Liver (tissue), 9 donors: ENCODE results near the gene SLC16A7. TPM values are rescaled to one million over a fixed set of nuclear protein-coding genes. Genes with fewer than 3 reads are reported as not detected.

Experiments
- DNase-seq: peaks from one replicate; pipeline ENCODE4 v3.0.0-alpha.2; 2017; ENCODE audit warnings: low spot score
- H3K27ac ChIP-seq, 2 donors: one replicate each; pipeline ENCODE4 v1.7.0; 2013; ENCODE audit warnings: inconsistent platforms in 2 of 2, low read length in 2 of 2, control low read depth in 1 of 2, low read depth in 1 of 2, mild to moderate bottlenecking in 1 of 2
- H3K27me3 ChIP-seq, 4 donors: one replicate each; pipeline versions ENCODE4 v1.6.1 to v1.7.0; 2013; ENCODE audit warnings: low read length in 3 of 4, inconsistent platforms in 1 of 4, mild to moderate bottlenecking in 1 of 4, moderate library complexity in 1 of 4; ENCODE audit not compliant: control insufficient read depth in 4 of 4, insufficient read depth in 4 of 4
- H3K36me3 ChIP-seq, 4 donors: one replicate each; pipeline versions ENCODE4 v1.6.1 to v1.7.0; 2013; ENCODE audit warnings: low read length in 3 of 4, mild to moderate bottlenecking in 3 of 4, low read depth in 1 of 4, moderate library complexity in 1 of 4; ENCODE audit not compliant: control insufficient read depth in 4 of 4, insufficient read depth in 3 of 4
- H3K4me1 ChIP-seq, 4 donors: one replicate each; pipeline versions ENCODE4 v1.6.1 to v1.7.0; 2013; ENCODE audit warnings: low read length in 3 of 4, mild to moderate bottlenecking in 3 of 4, moderate library complexity in 1 of 4; ENCODE audit not compliant: control insufficient read depth in 4 of 4, insufficient read depth in 4 of 4
- H3K4me3 ChIP-seq, 3 donors: one replicate each; pipeline versions ENCODE4 v1.6.1 to v1.7.0; 2013; ENCODE audit warnings: low read length in 3 of 3, control low read depth in 1 of 3, low read depth in 1 of 3, mild to moderate bottlenecking in 1 of 3
- H3K9ac ChIP-seq, 2 donors: one replicate each; pipeline ENCODE4 v1.7.0; 2013; ENCODE audit warnings: low read length in 2 of 2, mild to moderate bottlenecking in 2 of 2, moderate library complexity in 2 of 2, control low read depth in 1 of 2, low read depth in 1 of 2
- H3K9me3 ChIP-seq, 4 donors: one replicate each; pipeline versions ENCODE4 v1.6.1 to v1.7.0; 2013; ENCODE audit warnings: low read length in 3 of 4; ENCODE audit not compliant: control insufficient read depth in 4 of 4
- ATF3 ChIP-seq: IDR thresholded peaks from 2 replicates; pipeline ENCODE4 v1.6.1; 2016; ENCODE audit warnings: antibody characterized with exemption
- GABPA ChIP-seq, 2 donors: IDR thresholded peaks in 1 of 2; conservative IDR thresholded peaks in 1 of 2; 2 replicates each; pipeline ENCODE4 v1.6.1; 2016; ENCODE audit warnings: antibody characterized with exemption in 2 of 2, mild to moderate bottlenecking in 1 of 2, moderate library complexity in 1 of 2
- HNF4A ChIP-seq, 2 donors: conservative IDR thresholded peaks; 2 replicates each; pipeline ENCODE4 v1.6.1; 2016; ENCODE audit warnings: antibody characterized with exemption in 2 of 2, mild to moderate bottlenecking in 2 of 2
- HNF4G ChIP-seq: IDR thresholded peaks from 2 replicates; pipeline ENCODE4 v1.6.1; 2016; ENCODE audit warnings: antibody characterized with exemption
- JUND ChIP-seq, 2 donors: IDR thresholded peaks; 2 replicates each; pipeline ENCODE4 v1.6.1; 2016; ENCODE audit warnings: antibody characterized with exemption in 2 of 2
- MAX ChIP-seq: IDR thresholded peaks from 2 replicates; pipeline ENCODE4 v1.6.1; 2016; ENCODE audit warnings: antibody characterized with exemption
- NR2F2 ChIP-seq: IDR thresholded peaks from 2 replicates; pipeline ENCODE4 v1.6.1; 2016; ENCODE audit warnings: antibody characterized with exemption
- RAD21 ChIP-seq, 2 donors: IDR thresholded peaks; 2 replicates each; pipeline ENCODE4 v1.6.1; 2016; ENCODE audit warnings: antibody characterized with exemption in 2 of 2, mild to moderate bottlenecking in 2 of 2
- REST ChIP-seq: IDR thresholded peaks from 2 replicates; pipeline ENCODE4 v1.6.1; 2016; ENCODE audit warnings: antibody characterized with exemption, mild to moderate bottlenecking
- SP1 ChIP-seq: IDR thresholded peaks from 2 replicates; pipeline ENCODE4 v1.6.1; 2018; ENCODE audit warnings: antibody characterized with exemption, mild to moderate bottlenecking
- TAF1 ChIP-seq: conservative IDR thresholded peaks from 2 replicates; pipeline ENCODE4 v1.6.1; 2016; ENCODE audit warnings: antibody characterized with exemption, mild to moderate bottlenecking
- YY1 ChIP-seq: IDR thresholded peaks from 2 replicates; pipeline ENCODE4 v1.6.1; 2016; ENCODE audit warnings: antibody characterized with exemption, mild to moderate bottlenecking
- WGBS: extraction: QIAGEN DNeasy Blood & Tissue Kit; methylation state at CpG from one replicate; pipeline ENCODE4 v1.1.7; 2013; 5-methylcytosine and 5-hydroxymethylcytosine counted together
- polyA plus RNA-seq, 2 donors: library from polyadenylated mRNA; stranded (reverse) in 1 of 2; unstranded in 1 of 2; fragments of 200-250 nt in 1 of 2; fragments of >200 nt in 1 of 2; fragmentation: Nextera tagmentation in 1 of 2; extraction: Ambion mirVana in 1 of 2; gene quantifications; one replicate each; pipeline versions ENCODE4 v1.2.1 to v1.2.3, GENCODE V29; 2013 to 2015
- total RNA-seq, 2 donors: library from RNA; depleted of rRNA; stranded (reverse); fragments of >200 nt; gene quantifications; one replicate each; pipeline ENCODE4 v1.2.3, GENCODE V29; 2014
- donor health status: healthy.
- donor health status: healthy.
- donor health status: healthy.
- donor health status: healthy.
- donor health status: healthy.

SLC16A7 gene
- total and polyA plus RNA-seq, 4 donors, result 3.0 to 24.0 (median 12.1) TPM

- Histone ChIP-seq H3K4me1 (no peaks in the 10 kb centered on the region), H3K27ac (no peak overlapping the region), H3K9me3 (no peaks in the 10 kb centered on the region), H3K4me3 (no peak overlapping the region), H3K9ac (no peak overlapping the region), H3K36me3 (no peaks in the 10 kb centered on the region), H3K27me3 (no peaks in the 10 kb centered on the region)
- 76% methylated on average over 2 of the region's 2 CpGs for WGBS
- no peak for DNase-seq
- no peak for TF ChIP-seq REST
- no peak for TF ChIP-seq SP1
- no peak for TF ChIP-seq HNF4G
- TF ChIP-seq ATF3, result no peak
- no peak for TF ChIP-seq HNF4A (conservative IDR thresholded peaks at IDR 0.05)
These were observed 36.1 kb upstream of the SLC16A7 start for GRCh38 chr12:59559696-59560095.

GRCh38 chr12:59570145-59570544, 25.7 kb upstream of the SLC16A7 start:
- H3K27ac ChIP-seq, result no peak overlapping the region
- H3K4me1 ChIP-seq, result no peaks in the 10 kb centered on the region
- no peaks in the 10 kb centered on the region for H3K9me3 ChIP-seq
- H3K4me3 ChIP-seq, result no peak overlapping the region
- no peak for TF ChIP-seq TAF1
- TF ChIP-seq YY1, result no peak
- TF ChIP-seq ATF3, result no peak
- no peak for TF ChIP-seq REST
- TF ChIP-seq MAX, result no peak
- TF ChIP-seq RAD21 (IDR thresholded peaks at IDR 0.05), result no peak
- no peak for TF ChIP-seq GABPA (IDR thresholded peaks at IDR 0.05 in 1 of 2, conservative IDR thresholded peaks at IDR 0.05 in 1 of 2)
- no peak for TF ChIP-seq NR2F2
- no peak for TF ChIP-seq JUND (IDR thresholded peaks at IDR 0.05)
- no peak for TF ChIP-seq HNF4G
- no peak for TF ChIP-seq HNF4A (conservative IDR thresholded peaks at IDR 0.05)
- no peaks in the 10 kb centered on the region for H3K27me3 ChIP-seq
- WGBS, result 83% methylated on average over 5 of the region's 5 CpGs
- H3K9ac ChIP-seq, result no peak overlapping the region
- no peaks in the 10 kb centered on the region for H3K36me3 ChIP-seq
- DNase-seq, result no peak
